GM18502 (cell line): ENCODE results near the gene NCMAP.

Source experiments
- ATAC-seq: cut with Tn5 transposase; IDR thresholded peaks from one replicate; pipeline ENCODE4 v1.9.1; 2021; ENCODE audit warnings: mild to moderate bottlenecking; ENCODE audit not compliant: unreplicated experiment, poor library complexity

The NCMAP gene

DNA sequence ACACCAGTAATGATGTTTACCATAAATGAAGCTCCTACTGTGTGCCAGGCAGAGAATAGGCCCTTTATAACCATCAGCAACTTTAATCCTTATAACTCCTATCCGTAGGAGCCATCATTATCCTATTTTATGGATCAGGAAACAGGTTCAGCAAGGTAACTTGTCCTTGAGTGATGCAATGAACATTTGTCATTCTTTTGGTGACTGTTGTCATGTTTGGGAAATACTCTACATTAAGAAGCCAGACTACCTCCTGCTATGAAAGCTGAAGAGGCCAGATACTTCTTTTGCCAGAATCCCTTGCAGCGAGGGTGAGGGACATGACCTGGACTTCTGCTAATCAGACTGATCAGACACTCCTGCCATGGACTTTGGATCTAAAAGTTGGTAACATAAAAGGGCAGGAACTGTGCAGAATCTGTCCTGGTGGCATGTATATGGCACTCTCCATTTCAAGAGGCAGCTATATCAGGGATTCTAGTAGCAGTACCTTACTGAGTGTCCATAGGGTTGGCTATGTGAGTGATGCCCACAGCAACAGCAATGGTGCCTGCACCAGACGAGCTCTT lies 54.1 kb downstream of the NCMAP start:
- ATAC-seq: no peak

DNA sequence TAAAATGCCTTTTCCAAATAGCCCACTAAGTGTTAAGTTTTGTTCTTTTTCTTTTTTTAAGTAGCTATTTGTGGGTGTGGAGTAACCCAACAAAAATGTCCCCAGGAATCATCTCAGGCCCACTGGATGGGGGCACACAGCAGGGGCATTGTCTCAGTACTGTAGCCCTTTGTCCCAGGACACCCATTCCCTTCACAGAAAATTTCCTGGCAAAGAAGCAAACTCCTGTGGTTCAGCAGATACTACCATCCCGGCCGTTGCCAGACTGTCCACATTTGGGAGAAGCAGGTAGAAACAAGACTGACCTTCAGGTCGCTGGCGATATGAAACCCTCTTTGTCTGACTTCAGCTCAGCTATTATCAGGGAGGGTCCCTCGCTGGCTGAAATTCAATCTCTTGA lies 63.5 kb downstream of the NCMAP start:
- no peak for ATAC-seq

DNA sequence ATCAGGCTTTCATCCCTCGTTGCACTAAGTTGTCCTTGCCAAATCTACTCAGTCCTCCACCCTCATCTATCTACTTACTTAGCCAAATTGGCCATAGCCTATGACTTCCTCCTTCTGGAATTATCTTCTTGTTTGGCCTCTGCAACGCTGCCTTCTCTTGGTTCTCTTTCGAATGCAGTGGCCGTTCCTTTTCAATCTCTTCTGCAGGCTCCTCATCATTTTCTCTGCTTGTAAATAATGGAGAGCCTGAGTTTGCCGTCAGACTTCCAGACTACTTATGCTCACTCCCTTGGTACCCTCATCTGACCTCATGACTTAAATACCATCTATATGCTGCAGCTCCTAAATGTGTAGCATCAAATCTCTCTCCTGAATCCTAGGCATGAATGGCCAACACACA lies 64.8 kb downstream of the NCMAP start:
- ATAC-seq: no peak

DNA sequence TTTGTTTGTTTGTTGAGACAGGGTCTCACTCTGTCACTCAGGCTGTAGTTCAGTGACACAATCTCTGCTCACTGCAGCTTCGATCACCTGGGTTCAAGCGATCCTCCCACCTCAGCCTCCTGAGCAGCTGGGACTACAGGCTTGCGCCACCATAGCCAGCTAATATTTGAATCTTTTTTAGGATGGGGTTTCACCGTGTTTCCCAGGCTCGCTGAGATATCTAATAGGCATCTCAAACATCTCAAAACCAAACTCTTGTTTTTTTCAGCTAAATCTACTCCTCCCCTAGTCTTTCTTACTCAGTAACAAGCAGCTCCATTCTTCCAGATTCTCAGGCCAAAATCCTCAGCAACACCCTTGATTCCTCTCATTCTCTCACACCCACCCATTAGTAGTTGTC lies 65.2 kb downstream of the NCMAP start:
- ATAC-seq: no peak

DNA sequence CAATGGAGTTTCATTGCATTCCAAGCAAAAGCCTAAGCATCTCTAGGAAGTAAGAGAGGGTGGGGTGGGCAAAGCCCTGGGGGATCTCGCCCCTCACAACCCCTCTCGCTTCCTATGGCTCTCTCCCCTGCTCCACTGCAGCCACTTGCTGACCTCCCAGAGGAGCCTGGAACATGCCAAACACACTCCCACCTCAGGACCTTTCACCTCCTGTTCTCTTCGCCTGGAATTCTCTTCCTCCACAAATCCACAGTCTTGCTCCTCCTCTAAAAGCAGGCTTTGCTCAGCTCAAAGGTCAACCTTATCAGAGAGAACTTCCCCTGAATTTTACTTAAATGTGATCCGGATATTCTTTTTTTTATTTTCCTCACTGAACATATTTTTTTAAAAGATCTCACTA lies 66.3 kb downstream of the NCMAP start:
- ATAC-seq: no peak

DNA sequence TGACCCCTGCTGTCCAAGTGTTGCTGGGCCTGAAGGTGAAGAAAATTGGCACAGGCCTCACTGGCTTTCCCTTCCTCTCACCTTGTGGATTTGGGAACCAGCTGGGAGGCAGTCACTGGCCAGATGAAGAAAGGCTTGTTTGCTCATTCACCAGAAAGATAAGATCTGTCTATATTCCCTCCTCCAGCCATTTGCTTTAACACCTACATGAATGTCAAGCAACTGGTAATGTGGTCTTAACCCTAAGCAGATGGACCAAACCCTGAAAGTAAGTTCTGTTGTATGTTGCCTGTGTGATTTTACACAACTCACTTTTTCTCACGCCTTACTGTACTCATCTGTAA lies 76.9 kb downstream of the NCMAP start:
- no peak for ATAC-seq

DNA sequence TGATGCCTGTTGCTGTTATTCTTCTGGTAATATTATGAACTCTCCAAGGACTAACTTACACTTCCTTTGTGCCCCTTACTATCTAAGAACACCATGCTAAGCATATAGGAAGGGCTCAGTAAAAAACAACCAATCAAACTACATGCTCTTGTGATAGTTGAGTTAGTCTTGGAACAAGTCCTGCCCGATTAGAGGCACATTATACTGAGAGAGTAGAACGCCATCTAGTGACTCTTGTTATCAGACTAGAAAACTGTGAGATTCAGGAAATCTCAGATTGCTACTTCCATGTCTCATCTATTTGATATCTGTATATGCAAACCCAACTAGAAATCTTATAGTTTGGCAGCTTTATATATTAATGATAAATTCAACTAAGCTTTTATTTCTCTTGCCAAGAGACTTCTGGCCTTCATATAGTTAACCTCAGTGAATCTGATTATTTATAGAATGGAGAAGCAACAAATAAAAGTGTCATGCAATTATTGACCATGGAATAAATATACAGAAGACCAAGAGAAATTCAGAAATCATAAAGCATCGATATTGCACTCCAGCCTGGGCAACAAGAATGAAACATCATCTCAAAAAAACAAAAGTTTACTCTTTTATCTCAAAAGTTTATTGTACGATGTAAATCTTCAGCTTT lies 79.4 kb downstream of the NCMAP start:
- ATAC-seq: no peak

DNA sequence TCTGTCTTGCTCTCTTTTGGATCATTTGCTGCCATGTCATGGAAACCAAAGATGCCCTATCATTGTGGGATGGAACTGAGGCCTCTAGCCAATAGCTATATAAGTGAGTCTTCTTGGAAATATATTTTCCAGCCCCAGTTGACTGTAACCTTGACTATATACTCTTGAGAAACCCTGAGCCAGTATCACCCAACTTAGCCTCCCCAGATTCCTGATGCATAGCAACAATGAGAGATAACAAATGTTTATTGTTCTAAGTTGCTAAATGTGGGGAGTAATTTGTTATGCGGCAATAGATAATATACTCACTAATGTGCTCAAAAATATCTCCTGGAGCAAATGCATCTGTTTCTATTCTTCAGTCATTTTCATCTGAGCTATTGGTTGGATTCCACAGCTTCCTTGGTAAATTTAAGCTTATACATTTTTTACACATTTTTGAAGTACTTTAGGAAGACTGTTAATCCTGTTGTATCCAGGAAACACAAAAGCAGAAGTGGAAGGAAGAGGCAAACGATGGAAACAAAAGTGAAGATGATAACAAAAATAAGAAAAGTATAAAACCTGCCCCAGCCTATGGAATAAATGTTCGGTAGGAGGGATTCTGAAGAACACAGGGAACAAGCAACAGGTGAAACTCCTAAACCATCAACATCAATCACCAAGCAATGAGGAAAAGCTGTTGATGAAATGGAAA lies 80.9 kb downstream of the NCMAP start:
- no peak for ATAC-seq

DNA sequence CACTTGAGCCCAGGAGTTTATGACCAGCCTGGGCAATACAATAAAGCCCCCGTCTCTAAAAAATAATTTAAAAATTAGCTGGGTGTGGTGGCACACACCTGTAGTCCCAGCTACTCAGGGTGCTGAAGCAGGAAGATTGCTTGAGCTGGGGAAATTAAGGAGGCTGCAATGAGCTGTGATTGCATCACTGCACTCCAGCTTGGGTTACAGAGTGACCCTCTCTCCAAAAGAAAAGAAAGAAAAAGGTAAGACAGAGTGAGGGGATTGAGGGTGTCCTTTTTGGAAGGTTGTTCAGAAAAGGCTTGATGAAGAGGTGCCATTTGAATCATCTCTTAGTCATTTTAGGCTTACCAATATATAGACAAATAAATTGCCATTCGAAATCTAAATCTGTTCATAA lies 83.2 kb downstream of the NCMAP start:
- ATAC-seq: no peak

DNA sequence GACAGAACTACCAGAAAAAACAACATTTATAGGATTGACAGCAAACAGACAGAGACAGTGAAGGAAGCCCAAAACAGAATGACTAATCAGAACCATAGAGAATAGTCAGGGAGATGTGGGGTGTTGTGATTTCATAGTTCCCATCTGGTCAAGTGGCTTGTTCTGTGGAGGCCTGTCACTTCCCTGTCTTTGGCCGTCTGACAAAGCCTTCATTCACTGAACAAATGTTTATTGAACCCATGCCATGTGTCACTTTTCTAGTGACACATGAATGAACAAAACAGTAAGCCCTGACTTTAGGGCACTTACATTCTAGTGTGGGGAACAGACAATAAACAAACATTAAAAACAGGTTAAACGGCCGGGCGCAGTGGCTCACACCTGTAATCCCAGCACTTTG lies 84.0 kb downstream of the NCMAP start:
- no peak for ATAC-seq

DNA sequence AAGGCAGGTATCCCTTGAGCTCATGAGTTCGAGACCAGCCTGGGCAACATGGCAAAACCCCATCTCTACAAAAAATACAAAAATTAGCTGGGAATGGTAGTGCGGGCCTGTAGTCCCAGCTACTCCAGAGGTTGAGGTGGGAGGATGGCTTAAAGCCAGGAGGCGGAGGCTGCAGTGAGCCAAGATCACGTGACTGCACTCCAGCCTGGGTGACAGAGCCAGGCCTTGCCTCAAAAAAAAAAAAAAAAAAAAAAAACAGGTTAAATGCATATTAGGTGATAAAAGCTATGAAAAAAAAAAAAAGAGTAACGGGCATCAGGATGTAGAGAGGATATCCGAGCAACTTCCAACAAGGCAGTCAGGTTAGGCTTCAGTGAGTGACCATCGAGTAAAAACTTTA lies 84.4 kb downstream of the NCMAP start:
- no peak for ATAC-seq

DNA sequence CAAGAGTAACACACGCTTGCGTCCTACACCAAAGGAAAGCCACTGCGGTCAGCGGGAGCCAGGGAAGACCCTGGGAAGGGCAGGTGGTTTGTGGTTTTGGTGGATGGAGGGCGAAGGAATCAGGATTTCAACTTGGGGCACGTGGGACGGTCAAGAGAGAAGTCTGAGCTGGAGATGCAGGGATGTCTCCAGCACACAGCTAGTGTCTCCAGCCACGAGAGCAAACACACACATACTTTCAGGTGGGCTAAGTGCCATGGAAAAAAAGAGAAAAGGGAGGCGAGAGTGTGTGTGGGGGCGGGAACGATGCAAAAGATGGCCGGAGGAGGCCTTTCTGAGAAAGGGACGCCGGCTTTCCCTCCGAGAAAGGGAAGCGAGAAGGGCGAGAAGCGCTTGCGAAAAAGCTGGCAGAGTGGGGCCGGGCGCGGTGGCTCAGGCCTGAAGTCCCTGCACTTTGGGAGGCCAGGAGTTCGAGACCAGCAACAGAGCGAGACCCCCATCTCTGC lies 85.8 kb downstream of the NCMAP start:
- ATAC-seq: no peak

DNA sequence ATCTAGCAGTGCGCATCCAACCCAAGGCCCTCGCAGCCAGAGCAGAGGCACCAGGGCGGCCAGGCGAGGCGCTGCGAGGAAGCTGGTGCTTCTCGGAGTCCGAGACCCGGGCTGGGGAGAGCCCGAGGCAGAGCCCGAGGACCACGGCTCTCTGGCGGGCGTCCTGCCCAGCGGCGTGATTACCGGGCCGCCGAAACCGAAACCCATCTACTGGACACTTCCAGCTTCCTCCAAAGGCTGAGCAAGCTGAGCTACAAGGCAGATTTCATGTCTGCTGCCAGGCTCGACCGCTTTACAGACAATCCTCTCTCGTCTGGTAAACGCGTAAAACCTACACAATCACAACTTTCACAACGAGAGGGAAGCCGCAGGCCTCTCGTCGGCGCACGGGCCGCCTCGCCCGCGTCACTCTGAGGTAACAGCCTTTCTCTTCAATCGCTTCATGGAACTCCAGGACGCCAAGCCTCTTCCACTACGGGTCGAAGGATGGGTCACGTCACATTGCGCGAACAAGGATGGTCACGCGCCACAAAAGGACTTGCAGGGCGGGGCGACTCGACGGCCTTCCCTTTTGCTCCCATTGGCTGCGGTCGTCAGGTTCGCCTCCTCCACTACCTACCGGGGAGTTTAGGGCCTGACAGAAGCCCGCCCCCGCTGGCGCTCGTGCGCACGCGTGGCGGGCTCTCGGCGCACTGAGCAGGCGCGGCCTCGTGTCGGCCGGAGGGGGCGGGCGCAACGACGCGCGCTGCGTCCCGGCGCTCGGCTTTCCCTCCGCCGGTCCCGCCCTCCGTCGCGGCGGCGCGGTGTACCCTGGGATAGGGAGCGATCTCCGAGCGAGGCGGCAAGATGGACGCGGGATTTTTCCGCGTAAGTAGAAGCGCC lies 86.8 kb downstream of the NCMAP start, which contains the start of gene SRRM1:
TSS of gene SRRM1 (plus strand) at position 822 of the 882 bp plus-strand sequence. CDS start at position 847, 25 bp downstream.
- peak; percentile 87 for ATAC-seq

DNA sequence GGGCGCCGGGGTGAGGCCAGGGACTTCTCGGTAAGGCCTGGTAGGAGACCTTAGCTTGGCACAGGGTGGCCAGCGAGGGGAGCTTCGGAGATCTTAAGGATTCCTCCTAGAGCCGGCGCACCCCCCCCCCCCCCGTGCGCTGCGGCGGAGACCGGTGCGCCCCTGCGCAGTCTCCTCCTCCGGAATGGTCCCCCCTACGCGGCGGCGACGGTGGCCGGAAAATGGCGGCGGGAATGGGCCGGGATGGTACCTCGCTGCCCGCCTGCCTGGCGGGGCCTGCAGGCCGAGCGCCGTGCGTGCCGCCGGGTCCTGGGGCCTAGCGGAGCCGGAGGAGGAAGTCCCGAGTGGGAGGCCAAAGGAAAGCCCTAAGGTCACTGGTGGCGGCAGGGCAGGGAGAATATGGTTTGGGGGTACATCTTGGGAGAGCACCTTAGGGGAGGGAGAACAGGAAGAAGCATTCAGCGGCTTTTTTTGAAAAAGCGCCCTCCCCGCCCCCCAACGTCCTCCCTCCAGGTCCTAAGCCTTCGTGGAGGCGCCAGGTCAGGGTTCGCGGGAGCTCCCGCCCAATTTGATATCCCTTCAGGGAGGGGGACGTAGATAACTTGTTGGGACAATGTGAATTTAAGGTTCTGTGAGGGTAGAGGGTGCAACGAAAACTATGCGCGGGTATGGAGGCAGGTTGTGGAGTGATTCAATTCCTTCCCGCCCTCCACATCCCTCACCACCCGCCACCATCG lies 87.6 kb downstream of the NCMAP start:
- peak; percentile 17 for ATAC-seq

DNA sequence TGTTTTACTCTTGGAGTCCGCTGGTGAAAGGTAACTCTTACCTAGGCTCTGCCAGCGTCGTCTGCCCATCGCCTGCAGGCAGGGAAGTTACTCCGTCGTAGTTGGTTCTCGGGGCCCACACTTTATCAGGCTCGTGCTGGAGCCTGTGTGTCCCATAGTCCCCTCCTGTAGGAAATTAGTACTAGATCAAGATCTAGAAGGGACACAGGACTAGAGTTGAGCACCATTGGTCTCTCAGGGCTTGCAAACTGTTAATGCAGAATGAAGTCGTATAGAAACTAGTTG lies 88.2 kb downstream of the NCMAP start:
- ATAC-seq: no peak

DNA sequence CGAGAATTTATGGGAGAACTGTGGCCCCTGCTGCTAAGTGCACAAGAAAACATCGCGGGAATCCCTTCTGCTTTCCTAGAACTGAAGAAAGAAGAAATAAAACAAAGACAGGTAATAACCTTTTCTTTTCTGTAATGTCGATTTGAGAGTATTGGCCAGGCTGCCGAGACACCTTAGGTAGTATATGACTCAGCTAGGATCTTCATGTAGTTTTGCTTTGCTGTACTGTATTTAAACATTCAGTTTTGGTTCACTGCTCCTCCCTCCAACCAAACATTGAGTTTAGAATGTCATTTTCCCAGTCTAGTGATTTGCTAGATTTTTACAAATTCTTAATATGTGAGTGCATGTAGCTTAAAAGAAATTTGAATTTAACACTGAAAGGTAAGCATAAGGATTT lies 93.0 kb downstream of the NCMAP start:
- no peak for ATAC-seq

DNA sequence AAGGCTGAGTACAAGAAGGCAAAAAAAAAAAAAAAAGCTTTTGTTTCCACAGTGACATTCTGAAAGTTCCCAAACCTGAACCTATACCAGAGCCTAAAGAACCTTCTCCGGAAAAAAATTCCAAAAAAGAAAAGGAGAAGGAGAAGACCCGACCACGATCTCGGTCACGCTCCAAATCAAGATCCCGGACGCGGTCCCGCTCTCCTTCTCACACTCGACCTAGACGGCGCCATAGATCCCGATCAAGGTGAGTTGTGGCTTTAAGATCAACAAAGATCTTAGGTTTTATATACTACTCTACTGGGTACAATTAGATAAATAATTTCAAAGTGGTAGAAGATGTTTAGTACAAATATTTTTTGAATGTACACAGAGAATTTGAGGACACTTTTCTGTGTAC lies 96.5 kb downstream of the NCMAP start:
- ATAC-seq: no peak

DNA sequence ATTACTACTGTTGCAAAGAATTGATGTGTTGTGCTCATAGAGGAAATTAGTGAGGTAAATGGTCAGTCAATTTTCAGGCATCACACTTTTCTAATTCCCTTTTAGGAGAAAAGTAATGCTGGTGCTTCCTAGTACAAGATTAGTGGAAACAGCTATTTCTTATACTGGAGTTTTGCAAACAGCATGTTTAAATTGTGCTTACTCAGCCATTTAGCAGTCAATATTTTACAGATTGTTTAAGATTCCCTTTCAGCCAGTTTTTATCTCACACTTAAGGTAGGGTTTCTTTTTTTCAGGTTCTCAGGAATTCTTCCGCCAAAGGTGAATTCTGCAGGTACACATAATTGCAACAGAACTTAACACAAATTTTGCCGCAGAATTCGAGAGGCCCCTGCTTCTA lies 98.1 kb downstream of the NCMAP start:
- ATAC-seq: no peak

DNA sequence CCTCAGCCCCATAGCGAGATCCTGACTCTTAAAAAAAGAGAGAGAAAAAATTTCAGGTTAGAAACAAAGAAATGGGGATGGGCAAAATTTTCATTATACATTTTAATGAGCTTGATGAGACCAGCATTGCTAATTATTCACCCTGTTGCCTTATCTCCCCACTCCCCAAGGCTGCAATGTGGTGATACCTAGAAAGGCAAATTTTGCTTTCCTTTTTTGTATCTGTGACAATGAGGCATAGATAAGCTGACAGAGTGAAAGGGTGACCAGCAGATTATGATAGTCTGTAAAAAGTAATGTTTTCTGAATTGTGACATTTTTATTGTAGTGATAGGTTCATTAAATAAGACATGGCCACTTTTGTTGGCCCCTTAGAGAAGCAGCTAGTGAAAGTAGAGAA lies 100.2 kb downstream of the NCMAP start:
- no peak for ATAC-seq

DNA sequence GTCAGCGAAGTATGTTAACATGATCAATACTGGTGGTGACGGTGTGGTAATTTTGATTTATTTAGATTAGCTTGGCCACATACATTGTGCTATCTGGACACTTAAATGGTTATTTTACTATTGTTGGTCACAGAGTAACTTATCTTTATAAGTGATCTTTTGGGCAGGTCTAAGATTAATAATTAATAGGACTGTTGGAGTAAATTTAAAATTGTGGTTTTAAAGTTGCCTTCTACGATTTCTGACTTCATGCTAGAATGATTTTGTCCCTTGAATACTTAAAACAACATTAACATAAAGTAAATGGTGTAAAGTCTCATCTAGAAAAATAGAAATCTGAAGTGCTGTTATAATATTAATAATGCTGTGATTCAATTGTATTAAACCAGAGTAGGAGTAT lies 101.9 kb downstream of the NCMAP start:
- ATAC-seq: no peak
